Prostate gland (tissue), 2 donors: ENCODE results near the gene FAM32A.

ENCODE experiments used
- CTCF ChIP-seq, 4 experiments: fragments of 200-600 bp in 2 of 4; fragments of 450-650 bp in 2 of 4; sonication (generic) in 2 of 4; IDR thresholded peaks; 1 replicate in 3 of 4; 2 replicates in 1 of 4; pipeline ENCODE4 v1.5.1; 2016 to 2019; ENCODE audit warnings: antibody characterized with exemption in 4 of 4, mild to moderate bottlenecking in 2 of 4, moderate library complexity in 2 of 4
- POLR2A ChIP-seq: fragments of 450-650 bp; IDR thresholded peaks from one replicate; pipeline ENCODE4 v1.6.1; 2016; ENCODE audit warnings: antibody characterized with exemption, mild to moderate bottlenecking

GRCh38 chr19:16164222-16164890, 20.9 kb upstream of the FAM32A start:
- no peak for TF ChIP-seq CTCF (IDR thresholded peaks at IDR 0.05)
- TF ChIP-seq POLR2A = no peak
